HG03280 (cell line): ENCODE data around the gene B3GAT1.

Experiments
- ATAC-seq: cut with Tn5 transposase; IDR thresholded peaks from one replicate; pipeline ENCODE4 v1.9.1; 2021; ENCODE audit warnings: mild to moderate bottlenecking, moderate library complexity; ENCODE audit not compliant: unreplicated experiment

The B3GAT1 gene

DNA sequence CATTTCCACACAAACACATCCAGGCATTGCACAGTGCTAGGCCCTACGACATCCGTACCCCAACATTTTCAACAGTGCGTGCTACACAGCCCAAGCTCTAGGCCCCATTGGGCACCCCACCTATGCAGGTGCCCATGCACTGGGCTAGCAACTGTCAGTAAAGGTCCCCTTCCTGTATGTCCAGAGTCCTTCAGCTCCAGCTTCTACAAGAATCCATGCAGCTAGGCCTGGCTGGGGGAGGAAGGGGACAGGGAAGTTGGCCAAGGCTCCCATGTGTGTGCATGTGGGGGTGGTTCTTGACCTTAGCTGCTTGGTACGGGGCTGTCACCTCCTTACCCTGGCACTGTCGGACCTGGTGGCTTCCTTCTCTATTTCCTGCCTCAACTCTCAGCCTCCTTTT lies 1.3 kb downstream of the B3GAT1 start:
- no peak for ATAC-seq

DNA sequence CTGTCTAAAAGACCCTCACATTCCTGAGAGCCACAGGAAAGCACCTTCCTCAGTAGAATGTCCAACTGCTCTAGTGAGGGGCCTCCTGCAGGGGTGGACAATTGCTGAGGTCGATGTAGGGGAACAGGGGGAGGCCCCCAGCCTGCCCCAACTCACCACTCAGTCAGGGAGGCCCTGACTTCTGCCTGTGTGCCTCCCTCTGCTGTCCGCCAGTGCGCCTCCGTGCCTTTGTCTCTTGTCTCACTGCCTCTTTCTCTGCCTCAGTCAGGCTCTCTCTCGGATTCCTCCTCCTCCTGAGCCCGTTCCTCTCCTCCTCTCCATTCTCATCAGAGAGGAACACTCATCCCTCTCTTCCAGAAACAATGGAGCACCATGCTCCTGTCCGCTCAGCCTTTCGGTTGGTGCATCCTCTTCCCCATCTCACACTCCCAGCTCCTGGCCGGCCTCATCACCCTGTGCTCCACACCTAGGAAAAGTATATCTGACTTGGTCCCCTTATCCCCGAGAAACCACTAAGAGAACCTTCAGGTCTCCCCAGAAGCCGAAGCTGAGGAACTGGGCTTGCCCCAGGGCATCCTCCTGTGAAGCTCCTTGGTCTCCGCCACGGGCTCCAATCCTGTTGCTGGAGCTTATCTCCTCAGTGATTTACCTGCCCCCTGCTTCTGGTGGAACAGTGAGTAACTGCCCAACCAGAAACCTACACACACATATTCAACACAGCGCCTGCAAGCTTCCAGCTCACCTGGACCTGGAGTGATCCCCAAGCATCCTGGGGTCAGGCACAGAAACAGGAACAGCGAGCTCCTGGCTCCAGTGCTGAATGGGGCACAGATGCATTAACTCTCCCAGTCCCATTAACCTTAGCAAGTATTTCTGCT lies 2.3 kb downstream of the B3GAT1 start:
- no peak for ATAC-seq

DNA sequence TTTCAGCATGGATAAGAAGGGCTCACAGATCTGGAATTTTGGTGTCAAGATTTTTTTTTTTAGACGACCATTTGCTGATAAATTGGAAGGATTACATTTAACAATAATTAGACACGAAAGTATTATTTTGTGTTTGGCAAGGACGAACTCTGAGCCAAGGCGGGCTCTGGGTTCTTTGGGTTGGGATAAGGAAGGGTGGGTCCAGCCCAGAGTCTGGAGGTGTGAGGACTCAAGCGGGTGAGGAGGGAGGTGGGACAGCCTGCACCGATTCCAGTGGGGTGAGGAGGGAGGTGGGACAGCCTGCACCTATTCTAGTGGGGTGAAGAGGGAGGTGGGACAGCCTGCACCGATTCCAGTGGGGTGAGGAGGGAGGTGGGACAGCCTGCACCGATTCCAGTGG lies 4.1 kb downstream of the B3GAT1 start:
- ATAC-seq = no peak

- ATAC-seq = no peak
Observed at GRCh38 chr11:134407321-134407828, 4.7 kb downstream of the B3GAT1 start.

GRCh38 chr11:134406264-134407185 lies 5.5 kb downstream of the B3GAT1 start:
- ATAC-seq = no peak

DNA sequence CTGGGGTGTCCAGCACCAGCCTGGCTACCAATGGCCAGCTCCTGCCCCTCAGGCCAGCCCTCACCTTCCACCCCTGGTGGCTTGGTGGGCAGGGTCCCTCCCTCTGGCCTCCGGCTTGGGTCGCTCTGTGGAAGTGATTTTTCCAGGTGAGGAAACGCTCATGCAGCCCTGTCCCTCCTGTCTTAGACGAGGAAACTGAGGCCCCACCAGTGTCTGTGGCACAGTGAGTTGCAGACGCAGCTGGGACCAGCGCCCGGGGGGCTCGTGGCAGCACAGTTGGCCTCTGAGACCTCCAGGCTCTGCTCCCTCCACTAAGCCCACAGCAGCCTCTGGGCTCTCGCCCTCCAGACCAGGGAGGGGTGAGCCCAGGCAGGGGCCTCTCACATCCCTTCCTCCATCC lies 6.2 kb downstream of the B3GAT1 start:
- no peak for ATAC-seq

DNA sequence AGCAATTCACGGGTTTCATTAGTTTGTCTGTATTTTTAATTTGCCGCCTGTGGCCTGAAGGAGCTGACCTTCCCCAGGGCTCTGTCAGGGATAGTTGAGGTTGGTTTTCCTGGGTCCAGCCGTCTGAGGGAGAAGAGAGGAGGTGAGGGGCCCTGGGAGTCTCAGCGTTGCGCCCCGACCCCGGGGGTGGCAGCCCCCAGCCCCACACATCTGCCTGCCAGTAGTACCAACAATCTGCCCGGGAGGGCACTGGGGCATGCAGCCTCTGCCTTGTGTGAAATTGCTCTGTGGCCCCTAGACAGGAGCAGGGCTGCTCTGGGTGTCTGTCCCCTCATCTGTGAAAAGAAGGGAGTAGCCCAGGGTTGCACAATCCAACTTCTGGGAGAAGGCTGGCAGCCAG lies 6.6 kb downstream of the B3GAT1 start:
- ATAC-seq = no peak

- ATAC-seq = no peak
Observed at GRCh38 chr11:134404575-134405341, 7.3 kb downstream of the B3GAT1 start.

DNA sequence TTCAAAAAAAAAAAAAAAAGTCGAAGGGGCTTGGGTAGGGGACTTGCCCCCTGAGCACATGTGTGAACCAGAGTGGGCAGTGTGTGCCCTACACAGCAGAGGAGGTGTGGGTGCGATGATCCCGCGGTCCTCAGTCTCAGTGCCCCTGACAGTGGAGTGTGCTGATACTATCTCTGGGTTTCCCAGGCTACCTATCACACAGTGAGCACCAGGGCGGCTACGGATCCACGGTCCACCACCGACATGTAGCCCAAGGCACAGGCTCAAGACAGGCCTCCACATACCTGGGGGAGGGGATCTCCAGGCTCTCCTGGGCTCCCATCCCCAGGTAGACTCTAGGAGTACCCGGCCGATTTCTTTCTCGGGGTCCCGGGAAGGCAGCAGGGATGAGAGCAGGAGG lies 9.1 kb downstream of the B3GAT1 start:
- no peak for ATAC-seq

DNA sequence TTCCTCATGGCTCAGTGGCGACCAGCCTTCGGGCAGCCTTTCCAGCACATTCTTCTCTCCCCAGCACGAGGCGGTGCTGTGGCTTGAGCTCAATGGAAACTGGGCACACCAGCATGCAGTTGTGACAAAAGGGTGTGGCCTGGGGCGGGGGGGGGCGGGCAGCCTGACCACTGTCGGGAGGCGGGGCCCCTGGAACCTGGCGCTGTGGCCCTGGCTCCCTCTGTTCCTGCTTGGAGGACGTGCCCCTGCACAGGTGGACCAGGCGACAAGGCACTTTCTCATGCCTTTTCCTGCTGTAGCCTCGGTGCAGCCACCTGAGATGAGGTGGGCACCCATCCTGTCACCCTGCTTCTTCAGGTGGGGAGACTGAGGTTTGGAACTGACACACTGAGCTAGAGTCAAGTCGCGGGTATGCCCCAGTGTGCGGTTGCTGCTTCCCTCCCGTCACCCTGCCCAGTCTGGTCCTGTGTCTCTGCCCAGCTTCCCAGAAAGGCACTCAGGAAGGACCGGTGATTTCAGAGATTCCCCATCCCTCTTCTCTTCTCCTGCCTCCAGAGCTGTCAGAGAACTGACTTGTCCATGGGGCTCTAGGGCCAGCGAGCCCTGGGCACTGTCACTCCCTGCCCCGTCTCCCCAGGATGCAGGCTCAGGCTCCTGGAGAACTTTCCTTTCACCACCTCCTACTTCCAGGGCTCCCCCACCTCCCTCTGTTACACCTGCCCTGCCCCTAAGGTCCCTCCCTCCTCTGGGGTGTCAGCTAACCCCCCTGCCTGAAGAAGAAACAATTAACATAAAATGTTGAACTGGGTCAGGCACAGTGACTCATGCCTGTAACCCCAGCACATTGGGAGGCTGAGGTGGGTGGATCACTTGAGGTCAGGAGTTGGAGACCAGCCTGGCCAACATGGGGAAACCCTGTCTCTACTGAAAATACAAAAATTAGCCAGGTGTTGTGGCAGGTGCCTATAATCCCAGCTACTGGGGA lies 9.9 kb downstream of the B3GAT1 start:
- ATAC-seq = no peak

GRCh38 chr11:134399996-134400395 lies 12.0 kb downstream of the B3GAT1 start:
- ATAC-seq = no peak

GRCh38 chr11:134399293-134399654 lies 12.8 kb downstream of the B3GAT1 start:
- no peak for ATAC-seq

GRCh38 chr11:134398644-134399292 lies 13.3 kb downstream of the B3GAT1 start:
- no peak for ATAC-seq

GRCh38 chr11:134398079-134398444 lies 14.0 kb downstream of the B3GAT1 start:
- no peak for ATAC-seq

DNA sequence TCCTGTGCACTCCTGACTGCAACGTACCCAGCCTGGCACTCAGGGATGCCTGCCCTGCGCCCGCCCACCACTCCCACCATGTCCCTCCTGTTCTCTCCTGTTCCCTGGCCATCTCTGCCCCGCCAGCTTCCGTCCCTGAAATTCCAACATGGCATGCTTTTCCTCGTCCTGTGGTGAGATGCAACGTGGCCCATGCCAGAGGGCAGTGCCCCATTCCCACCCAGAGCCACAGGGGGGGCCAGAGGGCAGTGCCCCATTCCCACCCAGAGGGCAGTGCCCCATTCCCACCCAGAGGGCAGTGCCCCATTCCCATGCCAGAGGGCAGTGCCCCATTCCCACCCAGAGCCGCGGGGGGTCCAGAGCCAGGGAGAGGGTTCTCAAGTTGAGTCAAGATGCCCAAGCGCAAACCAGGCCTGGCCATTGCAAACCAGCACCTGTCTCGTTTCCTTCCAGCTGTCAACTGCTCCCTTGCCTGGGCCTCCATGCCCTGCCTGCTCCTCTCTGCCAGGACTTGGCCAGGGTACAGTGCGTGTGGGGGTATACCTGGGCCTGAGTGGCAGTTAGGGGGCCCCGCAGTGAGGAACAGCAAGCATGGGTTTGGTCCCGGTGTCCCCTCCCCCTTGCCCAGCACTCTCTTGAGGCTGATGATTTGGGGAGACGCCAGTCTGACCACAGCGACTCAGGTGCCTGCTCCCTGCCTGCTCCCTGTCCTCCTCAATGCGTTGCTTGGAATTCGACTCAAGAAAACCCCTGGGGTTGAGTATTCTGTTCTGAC lies 14.6 kb downstream of the B3GAT1 start:
- no peak for ATAC-seq

DNA sequence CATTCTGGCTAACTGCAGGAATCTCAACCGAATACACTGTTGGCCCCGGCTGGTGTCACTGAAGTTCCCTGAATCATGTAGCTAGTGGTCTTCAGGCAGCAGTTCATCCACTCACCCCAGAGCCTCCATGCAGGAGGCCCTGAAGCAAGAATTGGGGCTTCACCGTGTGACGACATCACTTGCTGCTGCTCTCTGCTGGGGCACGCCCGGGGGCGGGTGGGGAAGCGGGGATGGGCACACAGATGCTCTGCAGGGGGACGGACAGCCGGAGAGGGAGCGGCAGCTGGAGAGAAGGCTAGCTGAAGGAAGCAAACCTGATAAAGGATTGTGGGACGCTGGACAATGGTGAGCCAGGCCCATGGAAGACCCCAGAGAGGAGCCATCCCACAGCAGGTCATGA lies 17.0 kb downstream of the B3GAT1 start:
- no peak for ATAC-seq

DNA sequence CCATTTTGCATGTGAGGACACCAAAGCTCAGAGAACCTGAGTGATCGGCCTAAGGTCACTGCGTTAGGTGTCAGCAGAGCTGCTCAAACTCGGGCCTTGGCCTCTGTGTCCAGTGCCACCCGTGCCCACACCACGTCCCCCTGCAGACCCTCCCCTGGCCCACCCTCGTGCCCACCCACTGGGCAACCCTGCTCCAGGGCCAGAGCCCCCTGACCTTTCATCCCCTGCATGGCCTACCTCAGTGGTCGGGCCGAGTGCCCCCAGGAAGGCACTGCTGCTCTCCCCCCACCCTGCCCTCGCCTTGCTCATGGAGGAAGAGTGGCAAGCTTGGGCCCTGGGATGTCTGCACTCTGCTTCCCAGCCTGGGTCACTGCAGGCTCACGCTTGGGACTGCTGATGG lies 17.7 kb downstream of the B3GAT1 start:
- ATAC-seq = no peak

DNA sequence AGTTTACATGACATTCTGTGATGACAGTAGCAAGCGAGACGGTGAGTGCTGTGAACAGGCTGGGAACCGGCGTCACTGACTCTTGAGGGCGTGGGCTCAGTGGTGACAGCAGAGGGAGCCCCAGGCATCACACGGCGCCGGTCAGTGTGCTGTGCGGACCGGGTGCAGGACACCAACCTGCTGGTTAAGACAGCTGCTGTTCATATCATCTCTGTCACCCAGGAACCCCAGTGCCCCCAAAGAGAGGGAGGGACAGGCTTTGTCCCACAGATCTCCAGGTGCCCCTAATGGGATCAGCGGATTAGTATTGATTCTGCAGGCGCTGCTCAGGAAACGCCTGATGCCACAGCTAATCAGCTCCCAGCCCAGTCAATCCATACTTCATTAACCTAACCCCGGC lies 18.4 kb downstream of the B3GAT1 start:
- ATAC-seq = no peak
